Measurements from ENCODE around the gene MCRIP2.

DNA sequence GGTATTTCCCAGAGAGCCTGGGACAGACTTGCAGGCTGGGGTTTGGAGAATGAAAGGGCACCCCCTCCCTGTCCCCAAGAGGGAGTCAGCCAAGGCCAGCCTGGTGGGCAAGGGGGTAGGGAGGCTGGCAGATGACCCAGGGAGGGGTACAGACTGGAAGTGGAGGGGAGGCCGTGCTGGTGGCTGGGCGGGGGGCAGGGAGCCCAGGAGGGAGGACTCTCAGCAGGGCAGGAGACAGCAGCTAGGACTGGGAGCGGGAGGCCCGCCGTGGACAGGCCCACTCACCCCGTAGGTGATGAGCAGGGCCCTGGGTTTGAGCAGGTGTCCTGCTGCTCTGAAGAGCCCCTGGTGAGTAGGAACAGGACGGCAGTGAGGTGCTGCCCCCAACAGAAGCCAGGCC, 6.6 kb upstream of the MCRIP2 start:
- TF ChIP-seq, protein P1, sequence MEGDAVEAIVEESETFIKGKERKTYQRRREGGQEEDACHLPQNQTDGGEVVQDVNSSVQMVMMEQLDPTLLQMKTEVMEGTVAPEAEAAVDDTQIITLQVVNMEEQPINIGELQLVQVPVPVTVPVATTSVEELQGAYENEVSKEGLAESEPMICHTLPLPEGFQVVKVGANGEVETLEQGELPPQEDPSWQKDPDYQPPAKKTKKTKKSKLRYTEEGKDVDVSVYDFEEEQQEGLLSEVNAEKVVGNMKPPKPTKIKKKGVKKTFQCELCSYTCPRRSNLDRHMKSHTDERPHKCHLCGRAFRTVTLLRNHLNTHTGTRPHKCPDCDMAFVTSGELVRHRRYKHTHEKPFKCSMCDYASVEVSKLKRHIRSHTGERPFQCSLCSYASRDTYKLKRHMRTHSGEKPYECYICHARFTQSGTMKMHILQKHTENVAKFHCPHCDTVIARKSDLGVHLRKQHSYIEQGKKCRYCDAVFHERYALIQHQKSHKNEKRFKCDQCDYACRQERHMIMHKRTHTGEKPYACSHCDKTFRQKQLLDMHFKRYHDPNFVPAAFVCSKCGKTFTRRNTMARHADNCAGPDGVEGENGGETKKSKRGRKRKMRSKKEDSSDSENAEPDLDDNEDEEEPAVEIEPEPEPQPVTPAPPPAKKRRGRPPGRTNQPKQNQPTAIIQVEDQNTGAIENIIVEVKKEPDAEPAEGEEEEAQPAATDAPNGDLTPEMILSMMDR (IDR thresholded peaks at IDR 0.05; ENCODE audit: insufficient read depth, low read depth, low read length) = no peak
- TF ChIP-seq EZH2 (IDR thresholded peaks at IDR 0.05; ENCODE audit: insufficient read depth, low read length) = no peak

Data from astrocyte (in vitro differentiated cells and primary cell).